ENCODE results near the gene SGCA. TPM values are rescaled to one million over a fixed set of nuclear protein-coding genes. Genes with fewer than 3 reads are reported as not detected.

SGCA gene
- total and polyA plus RNA-seq, 10 of the 15 experiments (the other 5 are each of a cell fraction or from before 2014, with no cell fraction given) = 0.13 to 2.2 (median 0.50) TPM; not detected in 2

GRCh38 chr17:50220811-50221210 is 55.0 kb downstream of the SGCA start:
- Histone ChIP-seq H2AFZ (ENCODE audit: control insufficient read depth, low read depth, low read length) (no peak overlapping the region), H3K79me2 (ENCODE audit: control insufficient read depth, insufficient read depth, low read length) (no peaks in the 10 kb centered on the region), H3K36me3 (ENCODE audit: control insufficient read depth in 2 of 2, insufficient read depth in 2 of 2, low read length in 1 of 2) (no peaks in the 10 kb centered on the region), H3K4me3 (no peak overlapping the region), H3K9ac (ENCODE audit: control insufficient read depth, insufficient read depth, low read length) (no peak overlapping the region), H3K4me1 (ENCODE audit: control insufficient read depth, insufficient read depth, low read length) (peaks cover 11% of the 10 kb centered on the region), H4K20me1 (ENCODE audit: control insufficient read depth, insufficient read depth) (no peaks in the 10 kb centered on the region), H3K27ac (ENCODE audit: control insufficient read depth, insufficient read depth) (no peak overlapping the region), H3K9me3 (replicated peaks; ENCODE audit: control insufficient read depth, insufficient read depth, low read length) (no peaks in the 10 kb centered on the region; the same call in 1 of the 3 replicates), H3K4me2 (ENCODE audit: control insufficient read depth, insufficient read depth) (no peak overlapping the region), H3K27me3 (replicated peaks in 1 of 2; ENCODE audit: control insufficient read depth in 2 of 2, insufficient read depth in 2 of 2, low read length in 1 of 2) (no peaks in the 10 kb centered on the region)
- in situ Hi-C loops (cut with MboI) = no loop called here
- FAIRE-seq (no peak), DNase-seq (ENCODE audit: low read depth, low spot score) (no peak), ATAC-seq (no peak)
- TF ChIP-seq POU2F2 (IDR thresholded peaks at IDR 0.05; ENCODE audit: borderline replicate concordance, low read depth, low read length) (no peak), RAD51 (IDR thresholded peaks at IDR 0.05) (no peak), HSF1 (IDR thresholded peaks at IDR 0.05; ENCODE audit: low read depth, low read length) (no peak), CEBPB (IDR thresholded peaks at IDR 0.05; ENCODE audit: borderline replicate concordance in 1 of 2, low read depth in 2 of 2, low read length in 2 of 2) (no peak), ZNF207 (IDR thresholded peaks at IDR 0.05; ENCODE audit: borderline replicate concordance) (no peak), POLR2AphosphoS2 (IDR thresholded peaks at IDR 0.05; ENCODE audit: low read depth, low read length) (no peak), EZH2 (IDR thresholded peaks at IDR 0.05; ENCODE audit: borderline replicate concordance, control insufficient read depth, low read depth, low read length) (no peak), CBFB (IDR thresholded peaks at IDR 0.05; ENCODE audit: low read depth) (no peak)
- POLR2A ChIA-PET = no interaction called here
- intact Hi-C loops (cut with micrococcal nuclease; ENCODE audit: unreplicated experiment) = no loop called here
- WGBS (ENCODE audit: insufficient coverage, insufficient replicate concordance, low lambda C conversion rate, missing lambda C conversion rate) = 37% methylated on average over 13 of the region's 15 CpGs
- RAD21 ChIA-PET (ENCODE audit: unreplicated experiment) = interaction anchor here (1.3 kb wide), 1 partner anchor 21 kb away, joined by 3 read pairs; no protein-coding TSS in a partner anchor
- CTCF ChIA-PET = interaction anchor here (0.5 to 1.8 kb wide), 3 partner anchors 51 to 127 kb away, joined by 3 to 7 read pairs (median 6); no protein-coding TSS in a partner anchor
- SMC1A ChIA-PET (ENCODE audit: uncharacterized antibody, unreplicated experiment) = interaction anchor here (1.3 to 1.7 kb wide), 2 partner anchors 32 to 90 kb away, joined by 3 to 4 read pairs; no protein-coding TSS in a partner anchor
- no TSS peak for BruUV-seq (replicated peaks)

All from GM12878 (cell line).